Thoracic aorta (tissue), 2 donors: Measurements from ENCODE around the gene ZKSCAN4. TPM values are rescaled to one million over a fixed set of nuclear protein-coding genes. Genes with fewer than 3 reads are reported as not detected.

Experiments
- ATAC-seq: fragments of 150-250 bp; one replicate; pipeline ENCODE4 v1.8.0; 2017; ENCODE audit warnings: low read depth; ENCODE audit not compliant: insufficient number of reproducible peaks, low FRiP score
- DNase-seq: peaks from one replicate; pipeline ENCODE4 v3.0.0-alpha.2; 2020; ENCODE audit warnings: low spot score
- H3K27ac ChIP-seq, 2 donors: fragments of 200-600 bp; sonication (generic); 1 replicate in 1 of 2; 2 replicates in 1 of 2; pipeline ENCODE4 v1.5.1; 2016; ENCODE audit warnings: mild to moderate bottlenecking in 2 of 2, moderate library complexity in 2 of 2
- H3K27me3 ChIP-seq: fragments of 200-600 bp; sonication (generic); replicated peaks from 2 replicates; pipeline ENCODE4 v1.6.0; 2016; ENCODE audit warnings: mild to moderate bottlenecking; ENCODE audit not compliant: insufficient read depth
- H3K36me3 ChIP-seq: fragments of 200-600 bp; sonication (generic); one replicate; pipeline ENCODE4 v1.5.1; 2016
- H3K4me1 ChIP-seq, 2 donors: fragments of 200-600 bp; sonication (generic); 1 replicate in 1 of 2; 2 replicates in 1 of 2; pipeline versions ENCODE4 v1.5.1 to v1.6.0; 2016; ENCODE audit warnings: low read depth in 2 of 2, mild to moderate bottlenecking in 1 of 2; ENCODE audit not compliant: control insufficient read depth in 1 of 2
- H3K4me3 ChIP-seq: fragments of 200-600 bp; sonication (generic); 2 replicates; pipeline ENCODE4 v1.5.1; 2016; ENCODE audit warnings: mild to moderate bottlenecking
- H3K9me3 ChIP-seq: fragments of 200-600 bp; sonication (generic); 2 replicates; pipeline ENCODE4 v1.5.1; 2016
- total RNA-seq, 2 donors: library from RNA; depleted of rRNA; stranded (reverse); fragments of >200 nt; gene quantifications; one replicate each; pipeline versions ENCODE4 v1.1.0 to v1.2.3, GENCODE V29; 2016
- TF ChIP-seq, protein P1 (sequence below): fragments of 200-600 bp; sonication (generic); IDR thresholded peaks from one replicate; pipeline ENCODE4 v1.5.1; 2019; ENCODE audit warnings: antibody characterized with exemption

ZKSCAN4 gene
- total RNA-seq, 2 donors from 2014 or later: 2.3 to 2.4 TPM

DNA sequence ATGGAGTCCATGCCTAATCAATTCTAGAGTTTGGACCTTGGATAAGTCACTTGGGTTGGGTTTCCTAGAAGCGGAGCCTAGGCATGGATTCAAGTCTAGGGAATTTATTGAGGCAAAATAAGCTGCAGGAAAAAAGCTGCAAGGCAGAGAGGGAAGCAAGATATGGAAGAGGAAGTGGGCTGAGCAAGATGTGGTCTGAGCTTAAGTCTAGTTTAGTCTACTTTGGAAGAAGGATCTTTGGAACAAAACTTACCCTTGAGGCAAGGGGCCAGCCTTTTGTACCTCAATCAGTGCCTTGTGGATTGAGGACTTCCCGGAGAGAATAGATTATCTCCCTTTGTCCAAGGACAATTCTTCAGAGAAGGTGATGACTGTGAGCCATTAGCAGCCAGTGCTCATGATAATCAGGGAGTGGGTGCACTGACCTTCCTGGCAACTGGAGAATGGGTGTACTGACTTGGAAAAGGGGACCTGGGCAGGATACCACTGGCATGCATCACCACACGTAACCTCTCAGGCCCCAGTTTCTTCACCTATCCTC lies 16.1 kb downstream of the ZKSCAN4 start:
- Histone ChIP-seq H3K36me3 (peaks cover 22% of the 10 kb centered on the region), H3K27me3 (no peaks in the 10 kb centered on the region), H3K4me3 (no peak overlapping the region), H3K4me1 (no peaks in the 10 kb centered on the region), H3K27ac (no peak overlapping the region), H3K9me3 (no peaks in the 10 kb centered on the region)
- ATAC-seq: no peak
- DNase-seq: no peak
- TF ChIP-seq, protein P1, sequence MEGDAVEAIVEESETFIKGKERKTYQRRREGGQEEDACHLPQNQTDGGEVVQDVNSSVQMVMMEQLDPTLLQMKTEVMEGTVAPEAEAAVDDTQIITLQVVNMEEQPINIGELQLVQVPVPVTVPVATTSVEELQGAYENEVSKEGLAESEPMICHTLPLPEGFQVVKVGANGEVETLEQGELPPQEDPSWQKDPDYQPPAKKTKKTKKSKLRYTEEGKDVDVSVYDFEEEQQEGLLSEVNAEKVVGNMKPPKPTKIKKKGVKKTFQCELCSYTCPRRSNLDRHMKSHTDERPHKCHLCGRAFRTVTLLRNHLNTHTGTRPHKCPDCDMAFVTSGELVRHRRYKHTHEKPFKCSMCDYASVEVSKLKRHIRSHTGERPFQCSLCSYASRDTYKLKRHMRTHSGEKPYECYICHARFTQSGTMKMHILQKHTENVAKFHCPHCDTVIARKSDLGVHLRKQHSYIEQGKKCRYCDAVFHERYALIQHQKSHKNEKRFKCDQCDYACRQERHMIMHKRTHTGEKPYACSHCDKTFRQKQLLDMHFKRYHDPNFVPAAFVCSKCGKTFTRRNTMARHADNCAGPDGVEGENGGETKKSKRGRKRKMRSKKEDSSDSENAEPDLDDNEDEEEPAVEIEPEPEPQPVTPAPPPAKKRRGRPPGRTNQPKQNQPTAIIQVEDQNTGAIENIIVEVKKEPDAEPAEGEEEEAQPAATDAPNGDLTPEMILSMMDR: no peak

DNA sequence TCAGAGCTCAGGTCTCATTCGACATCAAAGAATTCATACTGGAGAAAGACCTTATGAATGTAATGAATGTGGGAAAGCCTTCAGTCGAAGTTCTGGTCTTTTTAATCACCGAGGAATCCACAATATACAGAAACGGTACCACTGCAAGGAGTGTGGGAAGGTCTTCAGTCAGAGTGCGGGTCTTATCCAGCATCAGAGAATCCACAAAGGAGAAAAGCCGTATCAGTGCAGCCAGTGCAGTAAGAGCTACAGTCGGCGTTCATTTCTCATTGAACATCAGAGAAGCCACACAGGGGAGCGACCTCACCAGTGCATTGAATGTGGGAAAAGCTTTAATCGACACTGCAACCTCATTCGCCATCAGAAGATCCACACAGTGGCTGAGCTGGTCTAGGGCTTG lies 19.3 kb downstream of the ZKSCAN4 start:
- ATAC-seq: no peak

DNA sequence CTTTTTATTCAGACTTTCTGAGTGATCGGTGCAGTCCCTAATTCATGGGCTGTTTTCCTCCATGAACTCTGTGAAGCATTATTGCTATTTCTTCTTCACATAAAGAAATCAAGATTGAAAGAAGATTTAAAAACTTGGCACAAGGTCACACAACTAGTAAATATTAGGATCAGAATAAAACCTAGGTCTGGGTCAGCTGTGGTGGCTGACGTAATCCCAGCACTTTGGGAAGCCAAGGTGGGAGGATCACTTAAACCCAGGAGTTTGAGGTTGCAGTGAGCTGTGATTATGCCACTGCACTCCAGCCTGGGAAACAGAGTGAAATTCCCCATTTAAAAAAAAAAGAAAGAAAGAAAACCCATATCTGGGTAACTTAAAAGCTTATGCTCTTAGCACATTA lies 25.6 kb downstream of the ZKSCAN4 start:
- no peak overlapping the region for H3K27ac ChIP-seq
- H3K36me3 ChIP-seq: peaks cover 29% of the 10 kb centered on the region
- TF ChIP-seq, protein P1: no peak
- no peak overlapping the region for H3K4me3 ChIP-seq
- no peak for ATAC-seq
- no peaks in the 10 kb centered on the region for H3K9me3 ChIP-seq
- H3K27me3 ChIP-seq: no peaks in the 10 kb centered on the region
- H3K4me1 ChIP-seq: peaks cover 5 to 15% of the 10 kb centered on the region in 2 donors
- DNase-seq: no peak

More for the DNA sequence above, 19.3 kb downstream of the ZKSCAN4 start:
- H3K4me3 ChIP-seq: no peak overlapping the region
- H3K27ac ChIP-seq: no peak overlapping the region
- no peaks in the 10 kb centered on the region for H3K27me3 ChIP-seq
- peaks cover 43% of the 10 kb centered on the region for H3K36me3 ChIP-seq
- DNase-seq: no peak
- no peaks in the 10 kb centered on the region for H3K4me1 ChIP-seq
- TF ChIP-seq, protein P1: no peak
- H3K9me3 ChIP-seq: no peaks in the 10 kb centered on the region

DNA sequence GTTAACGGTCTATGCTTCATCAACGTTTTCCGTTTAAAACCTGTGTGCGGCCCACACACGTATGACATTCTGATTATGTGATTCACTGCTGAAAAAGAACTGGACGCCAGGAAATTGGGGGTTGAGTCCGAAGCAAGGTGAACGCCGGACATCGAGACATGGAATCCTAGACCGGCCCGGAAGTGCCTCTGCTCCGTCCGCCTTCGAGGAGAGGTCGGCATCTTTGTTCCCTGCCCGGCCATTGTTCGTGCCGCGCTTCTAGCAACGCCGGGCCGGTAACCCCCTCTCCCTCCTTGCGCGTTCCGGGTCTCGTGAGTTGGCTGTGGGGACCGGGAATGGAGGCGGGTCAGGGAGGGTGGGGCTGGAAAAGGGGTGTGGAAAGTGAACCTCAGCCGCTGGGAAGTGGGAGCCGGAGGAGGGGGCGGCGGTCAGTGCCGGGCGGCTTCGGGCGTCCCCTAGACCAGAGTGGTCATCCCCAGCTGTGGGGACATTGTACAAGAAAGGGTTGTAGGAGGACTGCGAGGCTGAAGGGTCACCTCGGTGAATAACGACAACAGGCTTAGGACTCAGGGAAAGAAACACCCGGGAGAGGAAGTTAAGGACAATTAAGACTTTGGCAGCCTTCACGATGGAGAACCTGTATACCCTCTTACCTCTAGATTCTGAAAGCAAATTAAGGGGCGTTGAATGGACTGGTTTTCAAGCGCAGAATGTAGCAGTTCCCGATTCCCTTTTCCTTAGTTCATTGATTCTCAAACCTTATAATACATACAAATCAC lies 26.8 kb downstream of the ZKSCAN4 start, which contains the start of gene ZSCAN9:
ZSCAN9 (plus strand) TSS at position 220 of the 779 bp plus-strand sequence. CDS start 1,810 bp downstream, outside the sequence.
- ATAC-seq: peak; percentile 70
- peaks cover 5 to 15% of the 10 kb centered on the region in 2 donors for H3K4me1 ChIP-seq
- peak within 1 kb of the TSS; percentile 36 to 71 for H3K27ac ChIP-seq
- H3K9me3 ChIP-seq: no peaks in the 10 kb centered on the region
- peaks cover 18% of the 10 kb centered on the region for H3K36me3 ChIP-seq
- DNase-seq: peak; percentile 72
- TF ChIP-seq, protein P1: no peak
- peak within 1 kb of the TSS; percentile 78 for H3K4me3 ChIP-seq
- H3K27me3 ChIP-seq: no peaks in the 10 kb centered on the region
